WTC11 (cell line): ENCODE data around the gene AJAP1. TPM values are rescaled to one million over a fixed set of nuclear protein-coding genes. Genes with fewer than 3 reads are reported as not detected.

Experiments
- ATAC-seq: fragments of 200-7000 bp; cut with Tn5 transposase; 2 replicates; pipeline ENCODE4 v1.10.0; 2021; ENCODE audit warnings: mild to moderate bottlenecking, moderate library complexity
- CTCF ChIA-PET: fragments of 300-600 bp; sonication (Branson Sonifier 250); formaldehyde crosslinking; loops from one replicate; lab custom pipeline; 2021; ENCODE audit warnings: antibody characterized with exemption; lab: Charles Lee
- POLR2A ChIA-PET: fragments of 350-600 bp; sonication (Branson Sonifier 250); formaldehyde crosslinking; loops from one replicate; lab custom pipeline; 2021; ENCODE audit warnings: antibody characterized with exemption; lab: Charles Lee
- DNase-seq: peaks from one replicate; pipeline ENCODE4 v3.0.0; 2021; ENCODE audit warnings: low spot score
- H3K27ac Mint-ChIP-seq: 2 replicates; pipeline ENCODE4 v1.8.0; 2021; ENCODE audit warnings: mixed read lengths
- H3K27me3 Mint-ChIP-seq: 2 replicates; pipeline ENCODE4 v1.8.0; 2021; ENCODE audit warnings: low read depth, mild to moderate bottlenecking, moderate library complexity, mixed read lengths
- H3K36me3 Mint-ChIP-seq: 2 replicates; pipeline ENCODE4 v1.8.0; 2021; ENCODE audit warnings: mixed read lengths
- H3K4me1 Mint-ChIP-seq: 2 replicates; pipeline ENCODE4 v1.8.0; 2022; ENCODE audit warnings: mixed read lengths
- H3K4me3 Mint-ChIP-seq: 2 replicates; pipeline ENCODE4 v1.8.0; 2021; ENCODE audit warnings: mild to moderate bottlenecking, moderate library complexity, mixed read lengths
- H3K9me3 Mint-ChIP-seq: 2 replicates; pipeline ENCODE4 v1.8.0; 2021; ENCODE audit warnings: mixed read lengths
- AR ChIP-seq: fragments of 250-450 bp; sonication (Bioruptor Pico); IDR thresholded peaks from 2 replicates; pipeline ENCODE4 v1.9.0; 2021; ENCODE audit warnings: mild to moderate bottlenecking
- CREM ChIP-seq: sonication (generic); formaldehyde crosslinking; IDR thresholded peaks from 2 replicates; pipeline ENCODE4 v1.8.1; 2022; ENCODE audit warnings: mild to moderate bottlenecking, missing genetic modification reagents, moderate library complexity
- FOXP1 ChIP-seq: sonication (generic); formaldehyde crosslinking; IDR thresholded peaks from 2 replicates; pipeline ENCODE4 v1.8.0; 2022; ENCODE audit warnings: missing genetic modification reagents, mild to moderate bottlenecking, moderate library complexity, borderline replicate concordance
- GABPB1 ChIP-seq: sonication (generic); formaldehyde crosslinking; IDR thresholded peaks from 2 replicates; pipeline ENCODE4 v1.8.1; 2023; ENCODE audit warnings: mild to moderate bottlenecking, missing genetic modification reagents
- GTF2I ChIP-seq: fragments of 250-450 bp; sonication (Bioruptor Pico); conservative IDR thresholded peaks from 2 replicates; pipeline ENCODE4 v1.4.0; 2021; ENCODE audit warnings: mild to moderate bottlenecking
- IRF2 ChIP-seq: sonication (generic); formaldehyde crosslinking; IDR thresholded peaks from 2 replicates; pipeline ENCODE4 v1.8.0; 2022; ENCODE audit warnings: low read depth, missing genetic modification reagents, borderline replicate concordance
- JUN ChIP-seq: sonication (generic); formaldehyde crosslinking; IDR thresholded peaks from 2 replicates; pipeline ENCODE4 v1.8.0; 2023; ENCODE audit warnings: mild to moderate bottlenecking, missing genetic modification reagents
- MXD4 ChIP-seq: fragments of 250-450 bp; sonication (Bioruptor Pico); IDR thresholded peaks from 2 replicates; pipeline ENCODE4 v1.8.0; 2021; ENCODE audit warnings: mild to moderate bottlenecking, moderate library complexity, borderline replicate concordance
- NR1H2 ChIP-seq: sonication (generic); formaldehyde crosslinking; IDR thresholded peaks from 2 replicates; pipeline ENCODE4 v1.9.0; 2021; ENCODE audit warnings: mild to moderate bottlenecking, moderate library complexity, missing genetic modification reagents
- RELA ChIP-seq: sonication (generic); formaldehyde crosslinking; IDR thresholded peaks from 2 replicates; pipeline ENCODE4 v1.8.1; 2022; ENCODE audit warnings: missing genetic modification reagents, mild to moderate bottlenecking, borderline replicate concordance
- TCF7 ChIP-seq: sonication (generic); formaldehyde crosslinking; IDR thresholded peaks from 2 replicates; pipeline ENCODE4 v1.8.0; 2022; ENCODE audit warnings: mild to moderate bottlenecking, low read depth, missing genetic modification reagents, moderate library complexity
- ZBTB21 ChIP-seq: sonication (generic); formaldehyde crosslinking; IDR thresholded peaks from 2 replicates; pipeline ENCODE4 v1.8.1; 2023; ENCODE audit warnings: mild to moderate bottlenecking, missing genetic modification reagents, borderline replicate concordance
- ZNF263 ChIP-seq: sonication (generic); formaldehyde crosslinking; IDR thresholded peaks from 2 replicates; pipeline ENCODE4 v1.8.1; 2022; ENCODE audit warnings: low read depth, mild to moderate bottlenecking, moderate library complexity, missing genetic modification reagents
- ZNF416 ChIP-seq: fragments of 250-450 bp; sonication (Bioruptor Pico); IDR thresholded peaks from 2 replicates; pipeline ENCODE4 v1.9.0; 2021; ENCODE audit warnings: mild to moderate bottlenecking, inconsistent platforms
- total RNA-seq: library from RNA; stranded (reverse); gene quantifications from 3 replicates; pipeline ENCODE4 v1.2.3, GENCODE V29; 2021
- TF ChIP-seq, protein P1 (sequence below): sonication (generic); formaldehyde crosslinking; IDR thresholded peaks from 2 replicates; pipeline ENCODE4 v1.8.1; 2023; ENCODE audit warnings: mild to moderate bottlenecking, missing genetic modification reagents
- TF ChIP-seq, protein P2 (sequence below): fragments of 250-450 bp; sonication (Bioruptor Pico); IDR thresholded peaks from 2 replicates; pipeline ENCODE4 v1.9.0; 2021; ENCODE audit warnings: moderate library complexity, mild to moderate bottlenecking, inconsistent platforms, borderline replicate concordance
- TF ChIP-seq, protein P3 (sequence below): sonication (generic); formaldehyde crosslinking; IDR thresholded peaks from 2 replicates; pipeline ENCODE4 v1.8.0; 2022; ENCODE audit warnings: mild to moderate bottlenecking, missing genetic modification reagents
- TF ChIP-seq, protein P4 (sequence below): fragments of 200-600 bp; IDR thresholded peaks from 2 replicates; pipeline ENCODE4 v1.8.0; 2022; ENCODE audit warnings: antibody characterized with exemption
- TF ChIP-seq, protein P5 (sequence below): sonication (generic); formaldehyde crosslinking; IDR thresholded peaks from 2 replicates; pipeline ENCODE4 v1.8.1; 2023; ENCODE audit warnings: mild to moderate bottlenecking, missing genetic modification reagents, borderline replicate concordance
- TF ChIP-seq, protein P6 (sequence below): fragments of 250-450 bp; sonication (Bioruptor Pico); IDR thresholded peaks from 2 replicates; pipeline ENCODE4 v1.8.0; 2021; ENCODE audit warnings: mild to moderate bottlenecking

The AJAP1 gene
- total RNA-seq, 1 experiment from 2014 or later = 2.1 TPM

GRCh38 chr1:4695241-4695640 lies 40.8 kb downstream of the AJAP1 start (continued):
- TF ChIP-seq, protein P1, sequence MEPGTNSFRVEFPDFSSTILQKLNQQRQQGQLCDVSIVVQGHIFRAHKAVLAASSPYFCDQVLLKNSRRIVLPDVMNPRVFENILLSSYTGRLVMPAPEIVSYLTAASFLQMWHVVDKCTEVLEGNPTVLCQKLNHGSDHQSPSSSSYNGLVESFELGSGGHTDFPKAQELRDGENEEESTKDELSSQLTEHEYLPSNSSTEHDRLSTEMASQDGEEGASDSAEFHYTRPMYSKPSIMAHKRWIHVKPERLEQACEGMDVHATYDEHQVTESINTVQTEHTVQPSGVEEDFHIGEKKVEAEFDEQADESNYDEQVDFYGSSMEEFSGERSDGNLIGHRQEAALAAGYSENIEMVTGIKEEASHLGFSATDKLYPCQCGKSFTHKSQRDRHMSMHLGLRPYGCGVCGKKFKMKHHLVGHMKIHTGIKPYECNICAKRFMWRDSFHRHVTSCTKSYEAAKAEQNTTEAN (CRISPR knock-in tag) = no peak
- TF ChIP-seq CREM (CRISPR knock-in tag) (no peak), AR (CRISPR knock-in tag) (no peak), ZNF416 (CRISPR knock-in tag) (no peak), JUN (CRISPR knock-in tag) (no peak), TCF7 (CRISPR knock-in tag) (no peak)

DNA sequence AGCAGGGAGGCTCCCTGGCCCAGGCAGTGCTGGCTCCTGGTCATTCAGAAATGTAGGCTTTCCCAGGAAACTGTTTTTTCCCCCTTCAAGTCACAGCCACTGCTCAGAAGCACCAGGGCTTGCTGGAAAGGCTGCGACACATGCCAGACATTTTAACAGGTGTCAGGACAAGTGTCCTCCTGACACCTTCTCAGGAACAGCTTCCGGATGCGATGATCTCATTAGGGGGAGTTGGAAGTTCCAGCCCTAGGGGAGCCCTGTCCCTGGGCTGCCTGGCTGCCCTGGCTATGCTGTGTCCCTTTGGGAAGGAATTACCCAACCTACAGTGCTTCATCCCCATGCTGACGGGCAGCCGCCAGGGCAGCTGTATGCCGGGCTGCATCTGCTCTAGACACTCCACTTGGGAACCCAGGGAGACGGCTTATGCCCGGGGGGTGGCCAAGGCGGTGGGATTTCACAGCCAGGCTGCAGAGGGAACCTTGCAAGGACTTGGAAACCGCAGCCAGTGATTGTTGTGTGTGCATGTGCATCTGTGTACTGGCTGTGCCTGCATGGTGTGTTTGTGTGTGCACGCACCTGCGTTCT lies 41.8 kb downstream of the AJAP1 start:
- peaks cover 69% of the 10 kb centered on the region for H3K36me3 Mint-ChIP-seq
- H3K27me3 Mint-ChIP-seq = peaks cover 11% of the 10 kb centered on the region
- no peak overlapping the region for H3K27ac Mint-ChIP-seq
- TF ChIP-seq, protein P2, sequence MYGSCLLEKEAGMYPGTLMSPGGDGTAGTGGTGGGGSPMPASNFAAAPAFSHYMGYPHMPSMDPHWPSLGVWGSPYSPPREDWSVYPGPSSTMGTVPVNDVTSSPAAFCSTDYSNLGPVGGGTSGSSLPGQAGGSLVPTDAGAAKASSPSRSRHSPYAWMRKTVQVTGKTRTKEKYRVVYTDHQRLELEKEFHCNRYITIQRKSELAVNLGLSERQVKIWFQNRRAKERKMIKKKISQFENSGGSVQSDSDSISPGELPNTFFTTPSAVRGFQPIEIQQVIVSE = no peak
- no peak for TF ChIP-seq MXD4 (CRISPR knock-in tag)
- TF ChIP-seq IRF2 (CRISPR knock-in tag) = no peak
- TF ChIP-seq ZBTB21 (CRISPR knock-in tag) = no peak
- TF ChIP-seq FOXP1 (CRISPR knock-in tag) = no peak
- no peak for TF ChIP-seq JUN (CRISPR knock-in tag)
- TF ChIP-seq, protein P3, sequence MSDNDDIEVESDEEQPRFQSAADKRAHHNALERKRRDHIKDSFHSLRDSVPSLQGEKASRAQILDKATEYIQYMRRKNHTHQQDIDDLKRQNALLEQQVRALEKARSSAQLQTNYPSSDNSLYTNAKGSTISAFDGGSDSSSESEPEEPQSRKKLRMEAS (CRISPR knock-in tag) = no peak
- TF ChIP-seq RELA (CRISPR knock-in tag) = no peak
- no peaks in the 10 kb centered on the region for H3K4me1 Mint-ChIP-seq
- peaks cover 51% of the 10 kb centered on the region for H3K9me3 Mint-ChIP-seq
- H3K4me3 Mint-ChIP-seq = no peak overlapping the region
- ATAC-seq = no peak
- CTCF ChIA-PET = no interaction called here
- POLR2A ChIA-PET = no interaction called here
- DNase-seq = no peak

GRCh38 chr1:4696753-4697152 lies 42.3 kb downstream of the AJAP1 start:
- peaks cover 70% of the 10 kb centered on the region for H3K36me3 Mint-ChIP-seq
- no peak overlapping the region for H3K27ac Mint-ChIP-seq
- CTCF ChIA-PET = no interaction called here
- ATAC-seq (no peak), DNase-seq (no peak)
- POLR2A ChIA-PET = no interaction called here
- H3K9me3 Mint-ChIP-seq = peaks cover 55% of the 10 kb centered on the region
- H3K4me1 Mint-ChIP-seq = no peaks in the 10 kb centered on the region
- peaks cover 6% of the 10 kb centered on the region; the same call in 1 of the 2 replicates for H3K27me3 Mint-ChIP-seq
- H3K4me3 Mint-ChIP-seq = no peak overlapping the region
- TF ChIP-seq JUN (CRISPR knock-in tag) = no peak
- no peak for TF ChIP-seq GTF2I
- TF ChIP-seq GABPB1 (CRISPR knock-in tag) = no peak
- TF ChIP-seq, protein P4, sequence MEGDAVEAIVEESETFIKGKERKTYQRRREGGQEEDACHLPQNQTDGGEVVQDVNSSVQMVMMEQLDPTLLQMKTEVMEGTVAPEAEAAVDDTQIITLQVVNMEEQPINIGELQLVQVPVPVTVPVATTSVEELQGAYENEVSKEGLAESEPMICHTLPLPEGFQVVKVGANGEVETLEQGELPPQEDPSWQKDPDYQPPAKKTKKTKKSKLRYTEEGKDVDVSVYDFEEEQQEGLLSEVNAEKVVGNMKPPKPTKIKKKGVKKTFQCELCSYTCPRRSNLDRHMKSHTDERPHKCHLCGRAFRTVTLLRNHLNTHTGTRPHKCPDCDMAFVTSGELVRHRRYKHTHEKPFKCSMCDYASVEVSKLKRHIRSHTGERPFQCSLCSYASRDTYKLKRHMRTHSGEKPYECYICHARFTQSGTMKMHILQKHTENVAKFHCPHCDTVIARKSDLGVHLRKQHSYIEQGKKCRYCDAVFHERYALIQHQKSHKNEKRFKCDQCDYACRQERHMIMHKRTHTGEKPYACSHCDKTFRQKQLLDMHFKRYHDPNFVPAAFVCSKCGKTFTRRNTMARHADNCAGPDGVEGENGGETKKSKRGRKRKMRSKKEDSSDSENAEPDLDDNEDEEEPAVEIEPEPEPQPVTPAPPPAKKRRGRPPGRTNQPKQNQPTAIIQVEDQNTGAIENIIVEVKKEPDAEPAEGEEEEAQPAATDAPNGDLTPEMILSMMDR = no peak
- TF ChIP-seq, protein P5, sequence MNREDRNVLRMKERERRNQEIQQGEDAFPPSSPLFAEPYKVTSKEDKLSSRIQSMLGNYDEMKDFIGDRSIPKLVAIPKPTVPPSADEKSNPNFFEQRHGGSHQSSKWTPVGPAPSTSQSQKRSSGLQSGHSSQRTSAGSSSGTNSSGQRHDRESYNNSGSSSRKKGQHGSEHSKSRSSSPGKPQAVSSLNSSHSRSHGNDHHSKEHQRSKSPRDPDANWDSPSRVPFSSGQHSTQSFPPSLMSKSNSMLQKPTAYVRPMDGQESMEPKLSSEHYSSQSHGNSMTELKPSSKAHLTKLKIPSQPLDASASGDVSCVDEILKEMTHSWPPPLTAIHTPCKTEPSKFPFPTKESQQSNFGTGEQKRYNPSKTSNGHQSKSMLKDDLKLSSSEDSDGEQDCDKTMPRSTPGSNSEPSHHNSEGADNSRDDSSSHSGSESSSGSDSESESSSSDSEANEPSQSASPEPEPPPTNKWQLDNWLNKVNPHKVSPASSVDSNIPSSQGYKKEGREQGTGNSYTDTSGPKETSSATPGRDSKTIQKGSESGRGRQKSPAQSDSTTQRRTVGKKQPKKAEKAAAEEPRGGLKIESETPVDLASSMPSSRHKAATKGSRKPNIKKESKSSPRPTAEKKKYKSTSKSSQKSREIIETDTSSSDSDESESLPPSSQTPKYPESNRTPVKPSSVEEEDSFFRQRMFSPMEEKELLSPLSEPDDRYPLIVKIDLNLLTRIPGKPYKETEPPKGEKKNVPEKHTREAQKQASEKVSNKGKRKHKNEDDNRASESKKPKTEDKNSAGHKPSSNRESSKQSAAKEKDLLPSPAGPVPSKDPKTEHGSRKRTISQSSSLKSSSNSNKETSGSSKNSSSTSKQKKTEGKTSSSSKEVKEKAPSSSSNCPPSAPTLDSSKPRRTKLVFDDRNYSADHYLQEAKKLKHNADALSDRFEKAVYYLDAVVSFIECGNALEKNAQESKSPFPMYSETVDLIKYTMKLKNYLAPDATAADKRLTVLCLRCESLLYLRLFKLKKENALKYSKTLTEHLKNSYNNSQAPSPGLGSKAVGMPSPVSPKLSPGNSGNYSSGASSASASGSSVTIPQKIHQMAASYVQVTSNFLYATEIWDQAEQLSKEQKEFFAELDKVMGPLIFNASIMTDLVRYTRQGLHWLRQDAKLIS (CRISPR knock-in tag) = no peak
- TF ChIP-seq, protein P6, sequence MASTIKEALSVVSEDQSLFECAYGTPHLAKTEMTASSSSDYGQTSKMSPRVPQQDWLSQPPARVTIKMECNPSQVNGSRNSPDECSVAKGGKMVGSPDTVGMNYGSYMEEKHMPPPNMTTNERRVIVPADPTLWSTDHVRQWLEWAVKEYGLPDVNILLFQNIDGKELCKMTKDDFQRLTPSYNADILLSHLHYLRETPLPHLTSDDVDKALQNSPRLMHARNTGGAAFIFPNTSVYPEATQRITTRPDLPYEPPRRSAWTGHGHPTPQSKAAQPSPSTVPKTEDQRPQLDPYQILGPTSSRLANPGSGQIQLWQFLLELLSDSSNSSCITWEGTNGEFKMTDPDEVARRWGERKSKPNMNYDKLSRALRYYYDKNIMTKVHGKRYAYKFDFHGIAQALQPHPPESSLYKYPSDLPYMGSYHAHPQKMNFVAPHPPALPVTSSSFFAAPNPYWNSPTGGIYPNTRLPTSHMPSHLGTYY (CRISPR knock-in tag) = no peak
- TF ChIP-seq NR1H2 (CRISPR knock-in tag) = no peak
- TF ChIP-seq ZNF263 (CRISPR knock-in tag) = no peak
- TF ChIP-seq, protein P3 (CRISPR knock-in tag) = no peak
